NCI-H345 treated with DMSO at 0.1 percent for 48 hours (cell line): ENCODE data around the gene BAZ1A.

Experiments
- DNase-seq: peaks from one replicate; lab custom pipeline; 2025; ENCODE audit not compliant: unreplicated experiment; lab: John Stamatoyannopoulos, UW

The BAZ1A gene

DNA sequence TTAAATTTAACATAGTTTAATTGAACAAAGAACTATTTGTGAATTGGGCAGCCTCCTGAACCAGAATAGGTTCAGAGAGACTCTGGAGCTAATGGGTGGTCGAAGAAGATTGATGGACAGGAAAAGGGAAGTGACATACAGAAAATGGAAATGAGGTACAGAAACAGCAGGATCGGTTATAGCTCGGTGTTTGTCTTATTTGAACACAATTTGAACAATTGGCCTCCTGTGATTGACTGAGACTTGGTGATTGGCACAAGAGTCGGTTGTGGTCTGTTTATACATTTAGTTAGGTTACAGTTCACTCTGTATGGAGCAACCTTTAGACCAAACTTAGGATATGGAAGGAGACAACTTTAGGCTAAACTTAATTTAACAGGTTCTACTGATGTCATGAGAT is 142.4 kb downstream of the BAZ1A start:
- DNase-seq = no peak

GRCh38 chr14:34723867-34724266 is 151.3 kb downstream of the BAZ1A start:
- DNase-seq = no peak

GRCh38 chr14:34722723-34723545 is 152.2 kb downstream of the BAZ1A start:
- DNase-seq = peak; percentile 73

DNA sequence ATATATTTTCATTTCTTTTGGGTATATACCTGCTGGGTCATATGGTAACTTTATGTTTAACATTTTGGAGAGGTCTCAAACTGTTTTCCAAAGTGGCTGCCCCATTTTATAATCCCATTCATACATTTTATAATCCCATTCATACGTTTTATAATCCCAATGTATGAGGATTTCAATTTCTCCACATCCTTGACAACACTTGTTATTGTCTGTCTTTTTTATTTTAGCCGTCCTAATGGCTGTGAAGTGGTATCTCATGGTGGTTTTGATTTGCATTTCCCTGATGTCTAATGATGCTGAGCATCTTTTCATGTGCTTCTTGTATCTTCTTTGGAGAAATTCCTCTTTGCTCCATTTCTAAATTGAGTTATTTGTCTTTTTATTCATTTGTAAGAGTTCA is 154.0 kb downstream of the BAZ1A start:
- no peak for DNase-seq

GRCh38 chr14:34718750-34719304 is 156.3 kb downstream of the BAZ1A start:
- no peak for DNase-seq

DNA sequence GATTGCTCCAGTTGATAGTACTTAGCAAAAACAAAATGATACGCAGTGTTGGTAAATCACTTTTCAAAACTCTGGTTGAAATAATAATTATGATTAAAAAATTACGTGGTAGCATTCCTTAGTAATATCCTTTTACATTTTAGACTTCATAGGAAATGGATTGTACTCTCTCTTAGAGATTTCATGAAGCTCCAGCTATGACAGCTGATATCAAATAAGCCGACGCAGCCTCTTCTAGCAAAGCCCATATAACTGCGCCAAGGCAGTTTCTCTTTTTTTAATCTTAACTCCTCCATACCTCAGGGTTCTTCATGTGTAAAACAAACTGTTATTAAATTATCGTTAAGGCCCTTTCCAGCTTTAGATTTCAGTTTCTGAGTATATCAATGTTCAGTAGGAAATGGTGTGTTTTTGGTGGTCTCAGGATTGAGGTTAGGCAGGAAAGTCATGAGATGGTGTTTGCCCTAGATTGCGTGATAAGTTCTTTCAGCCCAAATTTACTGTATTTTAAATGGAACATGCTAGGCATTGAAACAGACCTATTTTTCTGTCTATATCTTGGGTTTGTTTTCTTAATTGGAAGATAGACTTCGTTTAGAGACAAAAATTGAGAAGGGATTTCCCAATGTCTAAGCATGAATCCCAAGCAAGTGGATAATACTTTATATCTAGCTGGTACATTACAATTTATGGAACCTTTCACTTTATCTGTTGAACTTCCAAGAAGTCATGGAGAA is 159.9 kb downstream of the BAZ1A start:
- DNase-seq = no peak

DNA sequence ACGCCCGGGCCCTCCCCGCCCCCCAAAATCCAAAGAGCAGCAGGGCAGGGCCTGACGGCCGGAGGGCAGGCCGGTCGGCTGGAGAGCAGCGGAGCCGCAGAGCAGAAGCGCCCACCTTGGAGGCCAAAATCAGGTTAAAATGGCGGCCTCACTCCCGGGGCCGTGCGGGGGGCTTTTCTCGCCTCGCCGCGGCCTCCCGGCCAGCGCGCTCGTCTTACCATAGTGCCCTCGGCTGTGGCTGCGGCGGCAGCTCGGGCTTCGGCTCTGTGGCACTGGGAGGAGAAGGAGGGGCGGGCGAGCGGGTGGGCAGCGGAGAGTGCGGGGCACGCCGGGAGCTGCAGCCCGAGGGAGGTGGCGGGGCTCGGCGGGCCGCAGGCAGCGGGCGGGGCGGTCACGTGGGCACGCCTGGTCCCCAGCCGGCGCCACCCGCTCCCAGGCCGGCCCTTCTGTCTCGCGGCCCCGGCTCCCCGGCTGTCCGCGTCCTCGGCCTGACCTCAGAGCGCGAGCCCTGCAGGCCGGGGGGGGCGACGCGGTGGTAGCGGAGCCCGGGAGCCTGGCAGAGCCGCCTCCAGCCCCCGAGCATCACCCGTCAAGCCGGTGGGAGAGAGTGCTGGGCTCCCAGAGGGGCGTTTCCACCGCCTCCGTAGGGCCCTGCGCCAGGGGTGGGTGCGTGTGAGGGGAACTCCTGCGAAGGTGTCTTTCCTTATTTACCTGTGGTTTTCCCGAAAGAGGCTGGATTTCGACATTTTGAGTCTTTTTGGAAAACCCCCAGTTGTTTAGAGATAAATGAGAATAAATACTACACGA is 160.6 kb downstream of the BAZ1A start, which contains the start of gene CFL2:
Gene CFL2 (minus strand): TSS at position 274 of the 807 bp plus-strand sequence. CDS start 53 bp downstream, at position 221.
- DNase-seq = peak; percentile 81

GRCh38 chr14:34713681-34714319 is 161.4 kb downstream of the BAZ1A start:
- DNase-seq = peak; percentile 45

- no peak for DNase-seq
Measured at GRCh38 chr14:34713122-34713680, 162.0 kb downstream of the BAZ1A start.

DNA sequence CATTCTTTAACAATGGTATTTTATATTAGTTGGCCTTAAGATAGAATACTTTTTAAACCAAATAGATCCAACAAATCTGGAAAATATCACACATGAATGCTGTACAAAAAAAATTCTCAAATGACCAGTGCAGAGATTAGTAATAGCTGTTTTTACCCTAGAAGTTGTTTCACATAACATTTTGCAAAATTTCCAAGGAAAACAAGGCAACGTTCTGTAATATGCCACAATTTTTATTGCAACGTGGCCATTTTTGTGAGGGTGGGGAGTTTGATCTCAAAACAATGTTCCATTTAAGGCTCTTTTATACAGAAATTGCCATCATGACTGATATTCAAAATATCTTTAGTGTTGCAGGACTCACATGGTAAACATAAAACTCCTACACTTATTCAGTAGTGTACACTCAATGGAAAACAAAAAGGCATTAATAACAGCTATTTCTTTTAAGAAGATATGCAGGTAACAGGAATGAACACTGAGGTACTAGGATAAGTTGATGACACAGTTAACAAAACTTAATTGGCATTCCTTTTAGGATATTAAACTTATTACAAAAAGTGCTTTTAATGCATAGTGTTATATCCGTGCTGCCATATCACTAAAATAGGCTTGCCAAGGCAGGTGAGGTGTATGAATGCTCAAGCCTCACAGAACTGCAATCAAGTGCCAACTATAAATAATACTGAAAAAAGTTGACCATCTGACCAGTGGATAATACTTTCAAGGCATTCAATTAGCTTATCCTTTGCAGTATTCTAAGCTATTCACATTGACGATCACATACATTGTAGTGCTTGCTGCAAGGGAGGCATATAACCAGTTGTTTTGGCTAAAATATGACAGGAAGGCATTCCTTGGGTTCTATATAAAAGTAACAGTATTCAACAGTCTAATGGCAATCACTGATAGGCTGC is 163.1 kb downstream of the BAZ1A start:
- DNase-seq = no peak

DNA sequence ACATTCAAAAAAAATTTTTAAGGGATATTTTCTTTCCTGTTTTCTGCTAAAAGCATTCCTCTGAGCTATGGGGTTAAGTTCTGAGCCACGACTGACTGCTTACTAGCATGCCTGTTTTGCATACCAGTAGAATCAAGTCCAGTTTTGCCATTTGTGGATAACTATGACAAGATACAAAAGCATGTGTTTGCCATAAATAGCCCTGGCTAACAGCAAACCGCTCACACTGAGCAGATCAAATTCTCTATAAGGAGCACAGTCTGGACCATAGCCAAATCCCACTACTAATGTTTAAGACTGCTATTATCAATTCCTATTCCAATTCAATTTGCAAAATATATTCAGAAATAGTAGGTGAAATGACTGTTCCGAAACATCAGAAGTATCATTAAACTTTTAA is 164.0 kb downstream of the BAZ1A start:
- DNase-seq = peak; percentile 35

GRCh38 chr14:34710744-34711143 is 164.4 kb downstream of the BAZ1A start:
- no peak for DNase-seq

DNA sequence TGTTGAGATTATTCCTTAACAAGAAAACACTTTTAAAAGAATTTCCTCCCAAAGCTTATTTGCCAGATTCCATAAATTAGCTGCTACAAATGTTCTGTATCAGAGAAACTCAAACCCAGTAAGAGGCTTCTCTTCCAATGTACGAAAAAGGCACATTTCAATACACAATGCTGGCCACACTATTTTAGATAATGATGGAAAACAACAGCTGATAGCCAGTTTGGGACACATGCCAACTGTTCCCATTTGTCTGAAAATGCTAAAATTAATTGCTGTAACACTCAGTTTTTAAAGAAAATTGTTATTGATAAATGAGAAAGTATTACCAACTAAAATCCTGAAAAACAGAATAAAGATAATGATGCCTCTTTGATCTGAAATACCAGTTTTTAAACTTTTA is 165.2 kb downstream of the BAZ1A start:
- DNase-seq = no peak

GRCh38 chr14:34707722-34708121 is 167.4 kb downstream of the BAZ1A start:
- DNase-seq = no peak
